Neural progenitor cell (in vitro differentiated cells): ENCODE measurements around the gene CNPY2. TPM values are rescaled to one million over a fixed set of nuclear protein-coding genes. Genes with fewer than 3 reads are reported as not detected.
A peak's percentile ranks its signal among the peaks of the same experiment; 100 is the strongest.

Source experiments
- DNase-seq: peaks from one replicate; pipeline ENCODE4 v3.0.0-alpha.2; 2016; ENCODE audit warnings: low spot score
- H2AFZ ChIP-seq: fragments of 200-600 bp; sonication (generic); replicated peaks from 2 replicates; pipeline ENCODE4 v1.6.1; 2016; ENCODE audit warnings: antibody characterized with exemption
- H3F3A ChIP-seq: fragments of 200-600 bp; sonication (generic); 2 replicates; pipeline ENCODE4 v1.6.1; 2016; ENCODE audit warnings: antibody characterized with exemption, low read depth
- H3K27ac ChIP-seq: fragments of 200-600 bp; sonication (generic); 2 replicates; pipeline ENCODE4 v1.5.1; 2016; ENCODE audit warnings: mild to moderate bottlenecking
- H3K27me3 ChIP-seq: fragments of 200-600 bp; sonication (generic); 2 replicates; pipeline ENCODE4 v1.6.1; 2016; ENCODE audit warnings: mild to moderate bottlenecking, moderate library complexity
- H3K36me3 ChIP-seq: fragments of 200-600 bp; sonication (generic); 2 replicates; pipeline ENCODE4 v1.5.1; 2016
- H3K4me1 ChIP-seq: fragments of 200-600 bp; sonication (generic); 2 replicates; pipeline ENCODE4 v1.6.1; 2016; ENCODE audit warnings: mixed run types
- H3K4me2 ChIP-seq: fragments of 200-600 bp; sonication (generic); 2 replicates; pipeline ENCODE4 v1.6.1; 2016
- H3K4me3 ChIP-seq: fragments of 200-600 bp; sonication (generic); 2 replicates; pipeline ENCODE4 v1.5.1; 2016
- H3K79me2 ChIP-seq: fragments of 200-600 bp; sonication (generic); 2 replicates; pipeline ENCODE4 v1.6.1; 2016; ENCODE audit warnings: low read depth
- H3K9ac ChIP-seq: fragments of 200-600 bp; sonication (generic); 2 replicates; pipeline ENCODE4 v1.6.1; 2016
- H3K9me3 ChIP-seq: fragments of 200-600 bp; sonication (generic); 2 replicates; pipeline ENCODE4 v1.5.1; 2016; ENCODE audit warnings: low read depth
- H4K20me1 ChIP-seq: fragments of 200-600 bp; sonication (generic); 2 replicates; pipeline ENCODE4 v1.6.1; 2016; ENCODE audit warnings: low read depth
- H3K27ac Mint-ChIP-seq: 3 replicates; pipeline ENCODE4 v1.8.0; 2021; ENCODE audit warnings: mixed read lengths
- H3K27me3 Mint-ChIP-seq: 2 replicates; pipeline ENCODE4 v1.8.0; 2022; ENCODE audit warnings: low read depth, mild to moderate bottlenecking, inconsistent platforms, moderate library complexity, mixed read lengths; ENCODE audit not compliant: insufficient read depth
- H3K36me3 Mint-ChIP-seq: 3 replicates; pipeline ENCODE4 v1.8.0; 2021; ENCODE audit warnings: mixed read lengths
- H3K4me1 Mint-ChIP-seq: 3 replicates; pipeline ENCODE4 v1.8.0; 2021; ENCODE audit warnings: mixed read lengths
- H3K4me3 Mint-ChIP-seq: 3 replicates; pipeline ENCODE4 v1.8.0; 2021; ENCODE audit warnings: mild to moderate bottlenecking, moderate library complexity, mixed read lengths
- H3K9me3 Mint-ChIP-seq: 3 replicates; pipeline ENCODE4 v1.8.0; 2020; ENCODE audit warnings: mixed read lengths
- EZH2 ChIP-seq: fragments of 200-600 bp; sonication (generic); IDR thresholded peaks from 2 replicates; pipeline ENCODE4 v1.6.1; 2017; ENCODE audit warnings: antibody characterized with exemption, mild to moderate bottlenecking, moderate library complexity
- EZH2phosphoT487 ChIP-seq: fragments of 200-600 bp; sonication (generic); IDR thresholded peaks from 2 replicates; pipeline ENCODE4 v1.6.1; 2017; ENCODE audit warnings: antibody characterized with exemption
- total RNA-seq: library from RNA; depleted of rRNA; stranded (reverse); fragments of >200 nt; gene quantifications from 2 replicates; pipeline ENCODE4 v1.2.3, GENCODE V29; 2015; ENCODE audit warnings: low replicate concordance
- TF ChIP-seq, protein P1 (sequence below): fragments of 200-600 bp; sonication (generic); IDR thresholded peaks from 2 replicates; pipeline ENCODE4 v1.5.1; 2017; ENCODE audit warnings: antibody characterized with exemption, mild to moderate bottlenecking

Gene CNPY2
- total RNA-seq, 1 donor from 2014 or later, result 128 TPM

DNA sequence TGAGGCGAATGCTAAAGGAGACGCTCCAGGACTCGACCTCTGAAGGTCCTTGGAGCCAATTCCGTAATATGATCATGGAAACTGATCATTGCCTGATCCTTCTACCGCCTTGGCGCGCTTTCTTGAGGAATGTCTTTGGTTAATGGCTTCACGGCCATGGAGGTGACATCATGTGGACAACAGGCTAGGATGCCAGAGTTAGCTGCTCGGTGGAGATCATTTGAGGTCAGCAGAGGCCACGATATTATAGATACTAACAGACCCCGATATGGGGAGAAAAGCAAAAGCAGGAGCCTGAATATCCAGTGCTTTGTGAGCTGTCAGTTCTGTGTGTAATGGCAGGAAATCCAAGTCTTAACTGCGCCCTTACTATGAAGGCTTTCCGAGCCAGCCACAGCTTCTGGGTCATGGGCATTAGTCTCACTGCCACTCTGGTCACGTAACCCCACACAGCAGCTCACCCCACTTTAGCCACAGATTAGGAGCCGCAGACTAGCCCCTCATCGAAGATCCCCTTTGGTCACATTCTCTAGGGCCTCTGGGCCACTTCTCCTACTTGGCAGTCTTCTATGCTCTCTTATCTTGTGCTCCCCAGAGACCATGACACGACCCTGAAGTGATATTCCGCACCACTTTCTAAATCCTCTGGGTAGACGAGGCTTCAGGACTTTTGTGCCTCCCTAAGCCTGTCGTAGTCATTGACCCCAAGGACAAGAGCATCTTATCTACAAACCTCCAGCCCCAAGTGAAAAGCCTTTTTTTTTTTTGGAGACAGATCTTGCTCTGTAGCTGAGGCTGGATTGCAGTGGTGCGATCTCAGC, 14.9 kb downstream of the CNPY2 start:
- Histone ChIP-seq H3K4me1 (peaks cover 11% of the 10 kb centered on the region), H3K9me3 (no peaks in the 10 kb centered on the region), H3K27ac (peak overlapping the region; percentile 15), H2AFZ (peak overlapping the region; percentile 56), H3K4me2 (peak overlapping the region; percentile 68), H3K9ac (no peak overlapping the region), H3K79me2 (peaks cover 40% of the 10 kb centered on the region), H3K36me3 (peaks cover 5% of the 10 kb centered on the region), H4K20me1 (peaks cover 32% of the 10 kb centered on the region), H3F3A (peaks cover 55% of the 10 kb centered on the region), H3K27me3 (no peaks in the 10 kb centered on the region), H3K4me3 (peak overlapping the region; percentile 95)
- Mint-ChIP-seq H3K4me3 (peak overlapping the region; percentile 97), H3K27me3 (peaks cover 3% of the 10 kb centered on the region), H3K4me1 (peaks cover 26% of the 10 kb centered on the region), H3K9me3 (no peaks in the 10 kb centered on the region), H3K36me3 (peaks cover 12% of the 10 kb centered on the region), H3K27ac (peak overlapping the region; percentile 66)
- DNase-seq, result peak; percentile 4
- TF ChIP-seq, protein P1, sequence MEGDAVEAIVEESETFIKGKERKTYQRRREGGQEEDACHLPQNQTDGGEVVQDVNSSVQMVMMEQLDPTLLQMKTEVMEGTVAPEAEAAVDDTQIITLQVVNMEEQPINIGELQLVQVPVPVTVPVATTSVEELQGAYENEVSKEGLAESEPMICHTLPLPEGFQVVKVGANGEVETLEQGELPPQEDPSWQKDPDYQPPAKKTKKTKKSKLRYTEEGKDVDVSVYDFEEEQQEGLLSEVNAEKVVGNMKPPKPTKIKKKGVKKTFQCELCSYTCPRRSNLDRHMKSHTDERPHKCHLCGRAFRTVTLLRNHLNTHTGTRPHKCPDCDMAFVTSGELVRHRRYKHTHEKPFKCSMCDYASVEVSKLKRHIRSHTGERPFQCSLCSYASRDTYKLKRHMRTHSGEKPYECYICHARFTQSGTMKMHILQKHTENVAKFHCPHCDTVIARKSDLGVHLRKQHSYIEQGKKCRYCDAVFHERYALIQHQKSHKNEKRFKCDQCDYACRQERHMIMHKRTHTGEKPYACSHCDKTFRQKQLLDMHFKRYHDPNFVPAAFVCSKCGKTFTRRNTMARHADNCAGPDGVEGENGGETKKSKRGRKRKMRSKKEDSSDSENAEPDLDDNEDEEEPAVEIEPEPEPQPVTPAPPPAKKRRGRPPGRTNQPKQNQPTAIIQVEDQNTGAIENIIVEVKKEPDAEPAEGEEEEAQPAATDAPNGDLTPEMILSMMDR, result no peak
- TF ChIP-seq EZH2 (no peak), EZH2phosphoT487 (no peak)

DNA sequence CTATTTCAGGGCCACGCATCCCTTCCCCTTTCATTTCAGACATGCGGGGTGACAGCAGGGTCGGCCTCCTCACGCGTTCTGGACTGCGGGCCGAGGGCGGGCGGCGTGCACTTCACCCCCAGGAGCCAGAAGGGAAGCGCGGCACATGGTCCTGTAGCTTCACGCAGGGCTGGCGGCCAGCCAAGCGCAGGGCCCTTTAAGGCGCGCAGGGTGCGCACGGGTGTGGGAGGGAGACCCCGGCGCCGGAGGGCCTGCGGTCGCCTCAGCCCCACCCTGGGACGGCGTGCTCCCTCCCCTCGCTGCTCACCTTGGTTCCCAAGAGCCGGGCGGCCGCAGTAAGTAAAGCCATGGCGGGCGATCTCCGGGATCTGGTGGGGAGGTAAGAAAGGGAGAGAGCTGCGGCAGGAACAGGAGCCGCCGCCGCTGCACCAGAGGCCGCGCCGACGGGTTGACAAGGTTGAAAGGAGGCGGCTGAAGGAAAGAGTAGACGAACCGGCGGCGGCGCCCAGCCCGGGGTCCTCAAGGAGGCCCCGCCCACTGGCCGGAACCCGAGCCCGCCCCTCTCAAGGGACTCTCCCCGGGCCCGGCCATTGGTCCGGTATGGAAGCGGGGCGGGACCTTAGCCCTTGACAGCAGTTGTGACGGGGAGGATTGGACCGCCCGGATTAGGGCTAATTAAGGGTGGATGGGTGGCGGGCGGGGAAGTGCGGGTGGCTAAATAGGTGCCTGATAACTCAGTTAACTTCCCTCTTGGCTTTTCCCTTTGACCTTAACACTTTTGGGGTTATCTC, 15.7 kb downstream of the CNPY2 start, which contains the start of gene CS:
Gene CS, minus strand, starts transcription at position 478 of the 791 bp plus-strand sequence. Its CDS starts 129 bp downstream, at position 349.
- Mint-ChIP-seq H3K4me3 (peak within 1 kb of the TSS; percentile 97), H3K36me3 (peaks cover 9% of the 10 kb centered on the region), H3K27ac (peak within 1 kb of the TSS; percentile 66), H3K4me1 (peaks cover 26% of the 10 kb centered on the region), H3K9me3 (no peaks in the 10 kb centered on the region), H3K27me3 (peaks cover 3% of the 10 kb centered on the region)
- H3K9ac ChIP-seq, result peak within 1 kb of the TSS; percentile 69
- peak; percentile 100 for DNase-seq
- H3K79me2 ChIP-seq, result peaks cover 47% of the 10 kb centered on the region
- TF ChIP-seq, protein P1, result peak; percentile 8
- no peak for TF ChIP-seq EZH2
- peak within 1 kb of the TSS; percentile 91 for H3K4me2 ChIP-seq
- H2AFZ ChIP-seq, result peak within 1 kb of the TSS; percentile 77
- H3K9me3 ChIP-seq, result no peaks in the 10 kb centered on the region
- peaks cover 11% of the 10 kb centered on the region for H3K4me1 ChIP-seq
- peak within 1 kb of the TSS; percentile 95 for H3K4me3 ChIP-seq
- H3K27me3 ChIP-seq, result no peaks in the 10 kb centered on the region
- peaks cover 32% of the 10 kb centered on the region for H4K20me1 ChIP-seq
- peaks cover 55% of the 10 kb centered on the region for H3F3A ChIP-seq
- H3K27ac ChIP-seq, result peak within 1 kb of the TSS; percentile 25
- H3K36me3 ChIP-seq, result peaks cover 5% of the 10 kb centered on the region

DNA sequence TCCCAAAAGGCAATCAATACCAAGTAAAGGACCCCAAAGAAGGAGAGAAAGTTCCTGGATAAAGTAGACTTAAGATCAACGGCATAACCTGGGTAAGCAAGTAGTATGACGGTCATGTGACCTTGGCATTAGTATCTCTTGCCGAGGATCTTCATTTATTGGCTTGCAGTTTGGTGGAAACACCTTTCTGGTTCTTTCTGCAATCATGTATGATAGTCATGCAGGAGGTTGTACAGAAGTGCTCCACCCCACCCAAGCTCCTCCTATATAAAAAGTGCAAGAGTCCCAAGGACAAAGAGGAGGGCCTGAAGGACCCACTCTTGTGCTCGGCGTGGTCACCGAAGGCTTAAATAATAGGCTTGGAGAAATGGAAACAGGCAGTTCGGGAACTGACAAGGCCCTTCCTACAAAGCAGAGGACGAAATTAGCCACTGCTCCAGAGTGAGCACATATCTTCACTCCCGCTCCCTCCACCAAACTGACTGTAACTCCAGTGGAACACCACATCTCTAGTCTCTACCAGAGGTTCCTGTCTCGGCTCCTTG, 16.4 kb downstream of the CNPY2 start:
- Histone ChIP-seq H3K9me3 (no peaks in the 10 kb centered on the region), H3K9ac (peak overlapping the region; percentile 69), H3K4me2 (peak overlapping the region; percentile 91), H3K27ac (peak overlapping the region; percentile 25), H3K79me2 (peaks cover 53% of the 10 kb centered on the region), H3K27me3 (no peaks in the 10 kb centered on the region), H3K36me3 (peaks cover 5% of the 10 kb centered on the region), H3K4me1 (peaks cover 11% of the 10 kb centered on the region), H3F3A (peaks cover 50% of the 10 kb centered on the region), H2AFZ (peak overlapping the region; percentile 77), H3K4me3 (peak overlapping the region; percentile 95), H4K20me1 (peaks cover 32% of the 10 kb centered on the region)
- Mint-ChIP-seq H3K9me3 (no peaks in the 10 kb centered on the region), H3K4me1 (peaks cover 26% of the 10 kb centered on the region), H3K4me3 (peak overlapping the region; percentile 97), H3K36me3 (peaks cover 7% of the 10 kb centered on the region), H3K27ac (peak overlapping the region; percentile 42), H3K27me3 (peaks cover 3% of the 10 kb centered on the region)
- no peak for DNase-seq
- no peak for TF ChIP-seq EZH2phosphoT487
